AG09319 (cell line): ENCODE measurements around the gene BLVRA.
"Not testable (repeated sequence)": the region's sequence is repeated elsewhere in the genome, so short reads cannot be mapped to it uniquely, and the experiment has no call there.

Experiments
- DNase-seq: peaks from one replicate; pipeline ENCODE4 v3.0.0-alpha.2; 2010; ENCODE audit warnings: low read depth; ENCODE audit errors: extremely low read depth
- TF ChIP-seq, protein P1 (sequence below): IDR thresholded peaks from 2 replicates; pipeline ENCODE4 v1.5.1; 2011; ENCODE audit warnings: low read depth, mild to moderate bottlenecking, inconsistent platforms, low read length, moderate library complexity

BLVRA gene

DNA sequence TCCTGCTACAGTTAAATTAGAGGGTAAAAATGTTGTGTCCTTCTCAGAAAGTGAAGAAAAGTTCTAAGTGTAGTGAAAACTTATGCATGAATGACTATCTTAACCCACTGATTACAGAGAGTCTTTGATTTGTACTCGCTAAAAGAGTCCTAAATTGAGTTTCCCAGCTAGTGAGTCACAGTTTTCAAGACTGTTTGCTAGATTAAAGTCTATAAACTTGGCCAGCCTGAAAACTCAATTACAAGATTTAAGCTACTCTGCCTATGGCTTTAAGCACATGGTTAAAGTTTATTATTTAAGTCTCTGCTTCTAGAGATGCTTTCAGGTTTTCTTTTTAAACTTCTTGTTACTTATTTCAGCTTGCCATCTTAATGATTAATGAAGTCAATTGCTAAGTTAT lies 66.5 kb downstream of the BLVRA start:
- TF ChIP-seq, protein P1, sequence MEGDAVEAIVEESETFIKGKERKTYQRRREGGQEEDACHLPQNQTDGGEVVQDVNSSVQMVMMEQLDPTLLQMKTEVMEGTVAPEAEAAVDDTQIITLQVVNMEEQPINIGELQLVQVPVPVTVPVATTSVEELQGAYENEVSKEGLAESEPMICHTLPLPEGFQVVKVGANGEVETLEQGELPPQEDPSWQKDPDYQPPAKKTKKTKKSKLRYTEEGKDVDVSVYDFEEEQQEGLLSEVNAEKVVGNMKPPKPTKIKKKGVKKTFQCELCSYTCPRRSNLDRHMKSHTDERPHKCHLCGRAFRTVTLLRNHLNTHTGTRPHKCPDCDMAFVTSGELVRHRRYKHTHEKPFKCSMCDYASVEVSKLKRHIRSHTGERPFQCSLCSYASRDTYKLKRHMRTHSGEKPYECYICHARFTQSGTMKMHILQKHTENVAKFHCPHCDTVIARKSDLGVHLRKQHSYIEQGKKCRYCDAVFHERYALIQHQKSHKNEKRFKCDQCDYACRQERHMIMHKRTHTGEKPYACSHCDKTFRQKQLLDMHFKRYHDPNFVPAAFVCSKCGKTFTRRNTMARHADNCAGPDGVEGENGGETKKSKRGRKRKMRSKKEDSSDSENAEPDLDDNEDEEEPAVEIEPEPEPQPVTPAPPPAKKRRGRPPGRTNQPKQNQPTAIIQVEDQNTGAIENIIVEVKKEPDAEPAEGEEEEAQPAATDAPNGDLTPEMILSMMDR: no peak
- DNase-seq: no peak

DNA sequence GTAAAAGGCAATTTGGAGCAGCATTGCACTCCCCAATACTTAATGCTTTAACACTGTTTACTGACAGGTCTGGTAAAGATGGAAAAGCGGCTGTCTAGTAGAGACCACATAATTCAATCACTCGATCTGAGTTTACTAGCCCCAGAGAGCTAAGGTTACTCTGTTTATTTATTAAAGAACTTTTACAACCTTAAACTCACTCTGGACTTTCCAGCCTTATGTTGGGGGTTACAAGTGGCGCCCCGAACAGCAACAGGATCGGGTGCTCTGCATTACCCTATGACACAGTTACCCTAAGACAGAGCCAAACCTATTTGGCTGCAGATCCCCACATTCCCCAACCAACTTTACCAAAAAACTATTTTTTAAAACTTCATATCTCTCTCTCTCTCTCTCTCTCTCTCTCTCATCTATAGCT lies 66.9 kb downstream of the BLVRA start:
- DNase-seq: no peak
- TF ChIP-seq, protein P1: no peak

DNA sequence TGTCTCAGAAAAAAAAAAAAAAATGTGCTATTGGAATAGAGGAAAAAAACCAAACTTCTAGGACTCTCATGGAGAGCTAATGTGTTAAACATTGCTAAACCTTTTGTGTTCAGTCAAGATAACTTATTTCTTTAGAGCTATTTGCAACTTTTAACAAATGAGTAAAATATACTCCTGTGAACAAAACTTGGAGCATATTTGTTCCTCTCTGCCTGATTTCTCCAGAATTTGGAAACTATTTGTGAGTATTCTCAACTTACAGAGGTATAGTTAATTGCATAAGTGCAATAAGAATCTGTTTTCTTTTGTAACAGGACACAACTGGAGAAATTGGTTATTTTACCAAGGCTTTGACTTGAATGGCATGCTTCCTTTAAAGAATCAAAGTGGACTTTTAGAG lies 72.4 kb downstream of the BLVRA start:
- DNase-seq: not testable (repeated sequence)

DNA sequence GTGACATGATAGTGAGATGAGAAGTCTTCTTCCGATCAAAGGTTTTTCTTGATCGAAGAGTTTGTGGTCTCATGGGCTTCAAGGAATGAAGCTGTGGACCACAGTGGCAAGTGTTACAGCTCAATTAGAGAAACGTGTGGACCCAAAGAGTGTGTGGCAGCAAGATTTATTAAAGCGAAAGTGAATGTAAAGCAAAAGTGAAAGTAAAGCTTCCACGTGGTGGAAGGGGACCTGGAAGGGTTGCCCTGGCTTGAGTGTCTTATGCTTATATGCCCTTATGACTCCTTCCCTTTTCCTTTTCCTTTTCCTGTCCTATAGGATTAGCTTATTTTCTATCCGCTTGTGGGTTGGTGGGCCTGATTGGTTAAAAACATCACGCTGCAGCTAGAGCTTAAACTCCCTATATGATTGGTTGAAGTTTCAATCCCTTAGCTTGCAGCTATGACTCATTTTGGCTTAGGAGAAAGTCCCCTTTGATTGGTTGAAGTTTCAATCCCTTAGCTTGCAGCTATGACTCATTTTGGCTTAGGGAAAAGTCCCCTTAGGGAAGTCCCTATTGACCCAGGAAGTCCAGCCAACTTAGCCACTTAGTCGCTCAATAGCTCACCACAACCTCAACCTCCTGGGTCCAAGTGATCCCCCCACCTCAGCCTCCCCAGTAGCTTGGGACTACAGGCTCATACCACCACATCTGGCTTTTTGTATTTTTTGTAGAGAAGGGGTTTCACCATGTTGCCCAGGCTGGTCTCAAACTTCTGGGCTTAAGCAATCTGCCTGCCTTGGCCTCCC lies 76.2 kb downstream of the BLVRA start:
- DNase-seq: no peak
- TF ChIP-seq, protein P1: no peak

DNA sequence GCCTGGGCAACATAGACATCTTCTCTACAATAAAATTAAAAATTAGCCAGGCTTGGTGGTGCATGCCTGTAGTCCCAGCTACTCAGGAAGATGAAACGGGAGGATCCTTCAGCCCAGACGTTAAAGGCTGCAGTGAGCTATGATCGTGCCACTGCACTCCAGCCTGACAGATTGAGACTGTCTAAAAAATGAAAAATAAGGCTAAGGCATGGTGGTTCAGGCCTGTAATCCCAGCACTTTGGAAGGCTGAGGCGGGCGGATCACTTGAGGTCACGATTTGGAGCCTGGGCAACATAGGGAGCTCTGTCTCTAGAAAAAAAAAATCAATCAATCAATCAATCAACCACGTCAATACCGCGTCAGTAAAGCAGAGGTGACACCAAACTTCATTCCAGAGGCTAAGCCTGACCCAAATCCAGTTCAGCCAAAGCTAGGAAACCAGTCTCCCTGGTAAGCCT lies 79.8 kb downstream of the BLVRA start:
- TF ChIP-seq, protein P1: no peak
- no peak for DNase-seq

DNA sequence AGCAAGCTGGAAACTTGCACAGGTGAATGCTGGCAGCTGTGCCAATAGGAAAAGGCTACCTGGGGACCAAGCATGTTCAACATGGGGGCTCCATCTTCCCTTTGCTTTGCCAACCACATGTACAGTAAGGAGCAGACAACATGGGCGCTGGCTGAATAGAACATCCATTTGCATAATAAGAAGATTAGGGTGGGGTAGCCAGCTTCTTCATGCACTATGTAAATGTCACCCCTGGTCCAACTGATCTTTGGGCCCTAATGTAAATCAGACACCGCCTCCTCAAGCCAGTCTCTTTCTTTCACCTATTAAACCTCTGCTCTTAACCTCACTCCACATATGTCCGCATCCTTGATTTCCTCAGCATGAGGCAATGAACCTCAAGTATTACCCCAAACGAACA lies 84.8 kb downstream of the BLVRA start:
- no peak for DNase-seq
- TF ChIP-seq, protein P1: no peak

DNA sequence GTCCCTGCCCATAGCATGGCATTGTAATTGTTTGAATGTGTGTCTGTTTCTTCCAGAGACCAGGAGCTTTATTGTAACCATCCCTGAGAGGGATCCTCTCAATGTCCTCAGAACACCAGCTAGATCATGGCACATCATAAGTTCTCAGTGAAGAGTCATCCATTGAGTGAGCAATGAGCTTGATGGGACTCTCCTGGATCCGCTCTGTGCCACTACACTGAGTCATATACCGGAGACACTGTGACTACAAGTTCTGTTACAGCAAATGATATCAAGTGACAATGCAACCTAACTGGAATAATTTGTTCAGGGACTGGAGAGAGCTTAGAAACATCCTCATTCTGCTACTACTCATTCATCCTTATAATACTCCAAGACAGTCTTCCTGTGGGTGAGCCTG lies 85.8 kb downstream of the BLVRA start:
- DNase-seq: no peak
- TF ChIP-seq, protein P1: no peak

DNA sequence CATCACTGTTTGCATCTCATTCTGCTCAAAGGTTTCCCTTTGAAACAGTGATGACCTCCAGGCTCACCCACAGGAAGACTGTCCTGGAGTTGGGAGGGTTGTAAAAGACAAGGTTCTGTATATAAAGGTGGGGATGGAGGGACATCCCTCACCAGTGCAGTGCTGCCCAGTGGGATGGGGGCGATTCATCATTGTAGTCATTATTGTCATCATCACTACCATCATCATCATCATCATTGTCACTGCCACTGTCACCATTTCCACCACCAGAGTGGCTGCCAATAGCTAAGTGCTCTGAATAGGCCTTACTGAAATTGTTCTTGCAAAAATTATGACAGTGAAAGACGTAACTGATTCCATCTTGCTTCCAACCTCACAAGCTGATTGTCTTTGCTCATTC lies 86.2 kb downstream of the BLVRA start:
- TF ChIP-seq, protein P1: no peak
- DNase-seq: no peak
